Measurements from ENCODE around the gene AATK.

The AATK gene

DNA sequence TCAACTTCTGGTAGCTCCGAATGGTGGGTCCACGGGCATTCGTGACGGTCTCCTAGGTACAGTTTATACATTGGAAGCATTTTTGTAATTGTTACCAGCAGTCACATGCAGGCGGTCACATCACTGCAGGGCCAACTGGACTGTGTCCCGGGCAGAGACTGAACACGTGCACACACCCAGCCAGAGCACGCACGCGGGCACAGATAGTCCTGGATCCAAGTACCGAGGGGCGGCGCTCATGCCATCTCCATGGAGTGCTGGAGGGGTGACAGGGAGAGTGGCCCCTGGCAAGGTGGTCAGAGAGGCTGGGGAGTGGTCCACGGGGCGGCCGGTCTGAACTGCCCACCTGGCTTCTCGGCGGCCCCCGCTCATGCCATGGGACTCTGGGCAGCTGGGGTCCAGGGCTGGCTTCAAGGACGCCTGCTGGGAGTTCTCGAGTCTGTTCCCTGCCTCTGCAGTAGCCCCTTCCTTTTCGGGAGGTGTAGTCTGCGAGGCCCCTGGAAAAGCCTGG is 96.8 kb downstream of the AATK start:
- Histone ChIP-seq H3K4me3 (ENCODE audit: severe bottlenecking) (no peak overlapping the region), H3K4me1 (ENCODE audit: insufficient read depth, poor library complexity, severe bottlenecking) (peaks cover 47% of the 10 kb centered on the region), H3K36me3 (ENCODE audit: low read depth) (peaks cover 44% of the 10 kb centered on the region), H3K27me3 (ENCODE audit: insufficient read depth, poor library complexity, severe bottlenecking) (no peaks in the 10 kb centered on the region), H3K27ac (ENCODE audit: poor library complexity, severe bottlenecking) (no peak overlapping the region), H3K9me3 (ENCODE audit: severe bottlenecking) (no peaks in the 10 kb centered on the region)
- DNase-seq (ENCODE audit: low spot score) = no peak
- no peak for TF ChIP-seq CTCF (IDR thresholded peaks at IDR 0.05; ENCODE audit: poor library complexity, severe bottlenecking)
- ATAC-seq (ENCODE audit: low read depth) = no peak

DNA sequence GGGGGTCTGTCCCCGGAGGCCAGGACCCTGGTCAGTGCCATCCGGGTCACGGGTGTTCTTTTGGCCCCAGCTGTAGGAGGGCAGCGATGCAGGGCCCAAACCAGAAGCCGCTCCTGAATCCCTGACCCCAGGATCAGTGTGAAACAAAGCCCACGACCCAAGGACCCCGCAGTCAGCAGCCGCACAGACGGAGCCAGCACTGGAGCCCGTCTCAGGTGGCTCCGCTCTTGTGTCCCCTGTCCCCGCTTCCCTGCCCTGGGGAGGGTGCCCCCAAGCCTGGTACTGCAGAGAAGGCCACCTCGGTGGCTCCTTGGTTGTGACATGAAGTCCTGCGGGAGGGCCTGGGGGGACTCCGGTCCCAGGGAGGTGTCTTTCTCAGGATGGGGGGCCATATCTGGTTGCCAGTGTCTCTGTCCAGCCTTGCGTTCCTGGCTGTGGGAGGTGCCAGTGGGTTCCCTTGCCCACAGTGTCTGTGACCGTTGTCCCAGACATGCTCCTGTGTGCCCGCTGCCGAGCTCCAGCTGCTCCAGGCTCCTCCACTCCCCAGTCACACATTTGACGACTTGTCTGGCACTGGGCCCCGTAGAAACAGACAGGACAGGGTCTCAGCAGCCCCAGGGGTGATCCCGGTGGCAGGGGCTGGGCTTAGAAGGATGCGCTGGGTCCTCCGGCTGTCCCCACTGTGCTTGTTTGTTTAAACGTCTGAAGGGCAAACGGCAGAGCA is 97.4 kb downstream of the AATK start:
- Histone ChIP-seq H3K27me3 (ENCODE audit: insufficient read depth, poor library complexity, severe bottlenecking) (no peaks in the 10 kb centered on the region), H3K9me3 (ENCODE audit: severe bottlenecking) (no peaks in the 10 kb centered on the region), H3K4me3 (ENCODE audit: severe bottlenecking) (no peak overlapping the region), H3K27ac (ENCODE audit: poor library complexity, severe bottlenecking) (no peak overlapping the region), H3K4me1 (ENCODE audit: insufficient read depth, poor library complexity, severe bottlenecking) (peaks cover 54% of the 10 kb centered on the region), H3K36me3 (ENCODE audit: low read depth) (peaks cover 41% of the 10 kb centered on the region)
- ATAC-seq (ENCODE audit: low read depth) = no peak
- DNase-seq (ENCODE audit: low spot score) = no peak
- no peak for TF ChIP-seq CTCF (IDR thresholded peaks at IDR 0.05; ENCODE audit: poor library complexity, severe bottlenecking)

- ATAC-seq (ENCODE audit: low read depth) (no peak), DNase-seq (ENCODE audit: low spot score) (no peak)
- Histone ChIP-seq H3K4me3 (ENCODE audit: severe bottlenecking) (no peak overlapping the region), H3K9me3 (ENCODE audit: severe bottlenecking) (no peaks in the 10 kb centered on the region), H3K27ac (ENCODE audit: poor library complexity, severe bottlenecking) (no peak overlapping the region), H3K27me3 (ENCODE audit: insufficient read depth, poor library complexity, severe bottlenecking) (no peaks in the 10 kb centered on the region), H3K4me1 (ENCODE audit: insufficient read depth, poor library complexity, severe bottlenecking) (peaks cover 59% of the 10 kb centered on the region), H3K36me3 (ENCODE audit: low read depth) (peaks cover 47% of the 10 kb centered on the region)
- no peak for TF ChIP-seq CTCF (IDR thresholded peaks at IDR 0.05; ENCODE audit: poor library complexity, severe bottlenecking)
Observed at GRCh38 chr17:81067391-81067811, 98.6 kb downstream of the AATK start.
